H1 (cell line): ENCODE results near the gene CDC42. TPM values are rescaled to one million over a fixed set of nuclear protein-coding genes. Genes with fewer than 3 reads are reported as not detected.

Source experiments
- CTCF ChIA-PET: fragments of 300-600 bp; sonication (Branson Sonifier 250); formaldehyde crosslinking; loops from one replicate; lab custom pipeline; 2021; ENCODE audit not compliant: partially characterized antibody; lab: Charles Lee
- POLR2A ChIA-PET: fragments of 300-600 bp; sonication (Branson Sonifier 250); formaldehyde crosslinking; loops from one replicate; lab custom pipeline; 2021; ENCODE audit warnings: inconsistent platforms; ENCODE audit not compliant: partially characterized antibody; lab: Charles Lee
- DNase-seq, 2 experiments: peaks; one replicate each; pipeline versions ENCODE4 v3.0.0 to v3.0.0-alpha.2; 2010 to 2022; ENCODE audit warnings: low spot score in 2 of 2, low read depth in 1 of 2, mixed read lengths in 1 of 2
- FAIRE-seq: peaks from 2 replicates; lab custom pipeline; 2011; peaks lifted over from hg19 to GRCh38; lab: Jason Lieb, UNC
- H2AFZ ChIP-seq: 2 replicates; pipeline ENCODE4 v1.8.1; 2012; ENCODE audit warnings: low read length, inconsistent platforms
- H2AK5ac ChIP-seq: 2 replicates; pipeline ENCODE4 v1.6.1; 2013; ENCODE audit warnings: low read depth, low read length
- H2BK120ac ChIP-seq: replicated peaks from 2 replicates; pipeline ENCODE3; 2013; ENCODE audit warnings: low read depth, low read length, inconsistent platforms
- H2BK12ac ChIP-seq: 2 replicates; pipeline ENCODE4 v1.6.1; 2013; ENCODE audit warnings: low read depth, low read length
- H2BK15ac ChIP-seq: 2 replicates; pipeline ENCODE4 v1.6.1; 2013; ENCODE audit warnings: low read length
- H2BK20ac ChIP-seq: 2 replicates; pipeline ENCODE4 v1.6.1; 2013; ENCODE audit warnings: low read length
- H2BK5ac ChIP-seq: 2 replicates; pipeline ENCODE4 v1.6.1; 2013; ENCODE audit warnings: low read depth, low read length
- H3K14ac ChIP-seq: 2 replicates; pipeline ENCODE4 v1.6.1; 2013; ENCODE audit warnings: inconsistent platforms; ENCODE audit not compliant: insufficient read length
- H3K18ac ChIP-seq: 2 replicates; pipeline ENCODE4 v1.6.1; 2013; ENCODE audit warnings: low read length; ENCODE audit errors: extremely low read depth
- H3K23ac ChIP-seq: 2 replicates; pipeline ENCODE4 v1.6.1; 2013; ENCODE audit warnings: inconsistent platforms; ENCODE audit not compliant: insufficient read length
- H3K23me2 ChIP-seq: 2 replicates; pipeline ENCODE4 v1.6.1; 2013; ENCODE audit warnings: low read depth, low read length
- H3K27ac ChIP-seq: 2 replicates; pipeline ENCODE4 v1.6.1; 2011; ENCODE audit warnings: low read depth, low read length, inconsistent platforms
- H3K27me3 ChIP-seq, 4 experiments: replicated peaks in 1 of 4; 1 replicate in 1 of 4; 2 replicates in 3 of 4; pipeline versions ENCODE4 v1.6.1 to v1.8.1; 2011 to 2013; ENCODE audit warnings: low read length in 3 of 4, mild to moderate bottlenecking in 3 of 4, inconsistent platforms in 2 of 4, mixed read lengths in 2 of 4, moderate library complexity in 1 of 4; ENCODE audit not compliant: control insufficient read depth in 3 of 4, insufficient read depth in 3 of 4; ENCODE audit errors: extremely low read depth in 1 of 4
- H3K36me3 ChIP-seq, 4 experiments: 2 replicates each; pipeline versions ENCODE4 v1.6.1 to v1.8.1; 2011 to 2013; ENCODE audit warnings: mild to moderate bottlenecking in 4 of 4, low read length in 3 of 4, moderate library complexity in 2 of 4, control low read depth in 1 of 4, inconsistent platforms in 1 of 4; ENCODE audit not compliant: insufficient read depth in 4 of 4, control insufficient read depth in 2 of 4
- H3K4ac ChIP-seq: replicated peaks from 2 replicates; pipeline ENCODE3; 2013; ENCODE audit warnings: low read length, low read depth, mixed read lengths, inconsistent platforms; ENCODE audit not compliant: insufficient read length
- H3K4me1 ChIP-seq, 4 experiments: replicated peaks in 1 of 4; 1 replicate in 1 of 4; 2 replicates in 3 of 4; pipeline versions ENCODE4 v1.6.1 to v1.8.1; 2011 to 2013; ENCODE audit warnings: low read length in 3 of 4, inconsistent platforms in 2 of 4, mixed read lengths in 1 of 4; ENCODE audit not compliant: insufficient read depth in 4 of 4, control insufficient read depth in 3 of 4
- H3K4me2 ChIP-seq, 2 experiments: 2 replicates each; pipeline versions ENCODE4 v1.6.1 to v1.8.1; 2011 to 2013; ENCODE audit warnings: low read depth in 2 of 2, low read length in 2 of 2, control low read depth in 1 of 2, inconsistent platforms in 1 of 2, mild to moderate bottlenecking in 1 of 2; ENCODE audit not compliant: insufficient read depth in 1 of 2
- H3K4me3 ChIP-seq, 4 experiments: fragments of 200-600, 300-600 bp in 1 of 4; sonication (generic), shearing (Covaris generic), sonication (Bioruptor Twin) in 1 of 4; 2 replicates each; pipeline versions ENCODE4 v1.5.1 to v1.8.1; 2011 to 2016; ENCODE audit warnings: low read length in 4 of 4, low read depth in 3 of 4, control low read depth in 2 of 4, inconsistent platforms in 2 of 4, mild to moderate bottlenecking in 2 of 4, mixed read lengths in 1 of 4, moderate library complexity in 1 of 4; ENCODE audit not compliant: insufficient read depth in 2 of 4; ENCODE audit errors: extremely low read depth in 1 of 4
- H3K56ac ChIP-seq: replicated peaks from 2 replicates; pipeline ENCODE3; 2013; ENCODE audit warnings: low read depth, mild to moderate bottlenecking, mixed read lengths, low read length, inconsistent platforms; ENCODE audit not compliant: insufficient read length
- H3K79me1 ChIP-seq: 2 replicates; pipeline ENCODE4 v1.6.1; 2013; ENCODE audit warnings: low read depth, low read length, control low read depth
- H3K79me2 ChIP-seq, 2 experiments: 2 replicates each; pipeline versions ENCODE4 v1.6.1 to v1.8.1; 2012 to 2013; ENCODE audit warnings: low read length in 2 of 2, mild to moderate bottlenecking in 2 of 2, inconsistent platforms in 1 of 2; ENCODE audit not compliant: insufficient read depth in 2 of 2, control insufficient read depth in 1 of 2
- H3K9ac ChIP-seq, 4 experiments: replicated peaks in 1 of 4; 1 replicate in 1 of 4; 2 replicates in 3 of 4; pipeline versions ENCODE4 v1.6.1 to v1.8.1; 2011 to 2013; ENCODE audit warnings: low read depth in 3 of 4, low read length in 3 of 4, control low read depth in 2 of 4, mild to moderate bottlenecking in 2 of 4, moderate library complexity in 2 of 4, inconsistent platforms in 1 of 4; ENCODE audit errors: extremely low read depth in 1 of 4
- H3K9me3 ChIP-seq, 2 experiments: 2 replicates each; pipeline versions ENCODE4 v1.6.1 to v1.8.1; 2012 to 2013; ENCODE audit warnings: mild to moderate bottlenecking in 2 of 2, moderate library complexity in 2 of 2, control low read depth in 1 of 2, inconsistent platforms in 1 of 2, low read depth in 1 of 2, low read length in 1 of 2, mixed read lengths in 1 of 2; ENCODE audit not compliant: insufficient read depth in 2 of 2
- H4K20me1 ChIP-seq, 2 experiments: replicated peaks in 1 of 2; 2 replicates each; pipeline versions ENCODE3 to v1.8.1; 2011 to 2013; ENCODE audit warnings: inconsistent platforms in 2 of 2, low read length in 2 of 2, mild to moderate bottlenecking in 1 of 2; ENCODE audit not compliant: insufficient read depth in 2 of 2, control insufficient read depth in 1 of 2
- H4K5ac ChIP-seq: 2 replicates; pipeline ENCODE4 v1.6.1; 2013; ENCODE audit warnings: low read length, low read depth, mixed read lengths, inconsistent platforms; ENCODE audit not compliant: insufficient read length
- H4K8ac ChIP-seq: 2 replicates; pipeline ENCODE4 v1.8.0; 2013; ENCODE audit warnings: mild to moderate bottlenecking, moderate library complexity, low read length, inconsistent platforms; ENCODE audit not compliant: insufficient read depth; ENCODE audit errors: extremely low read depth
- H4K91ac ChIP-seq: replicated peaks from 2 replicates; pipeline ENCODE3; 2013; ENCODE audit warnings: low read length, mixed read lengths, inconsistent platforms; ENCODE audit not compliant: insufficient read length
- BACH1 ChIP-seq: IDR thresholded peaks from 2 replicates; pipeline ENCODE4 v1.6.1; 2012; ENCODE audit warnings: low read length, improper control_type of control experiment
- FOSL1 ChIP-seq: IDR thresholded peaks from 2 replicates; pipeline ENCODE4 v1.6.1; 2011; ENCODE audit warnings: mild to moderate bottlenecking, low read depth, low read length, moderate library complexity; ENCODE audit not compliant: insufficient read depth
- NANOG ChIP-seq: IDR thresholded peaks from 2 replicates; pipeline ENCODE4 v1.6.1; 2011; ENCODE audit warnings: low read length, low read depth, mild to moderate bottlenecking, inconsistent platforms; ENCODE audit not compliant: insufficient read depth, poor library complexity, severe bottlenecking
- TBP ChIP-seq: IDR thresholded peaks from 2 replicates; pipeline ENCODE4 v1.6.1; 2011; ENCODE audit warnings: low read depth, low read length, improper control_type of control experiment
- TEAD4 ChIP-seq: IDR thresholded peaks from 2 replicates; pipeline ENCODE4 v1.6.1; 2012; ENCODE audit warnings: low read depth, low read length, inconsistent platforms, mixed read lengths
- WGBS, 2 experiments: shearing (Covaris generic) in 1 of 2; methylation state at CpG; one replicate each; pipeline versions ENCODE4 v1.1.6 to v1.1.7; 2013 to 2015; ENCODE audit warnings: low lambda C conversion rate in 2 of 2, mixed read lengths in 2 of 2, inconsistent platforms in 1 of 2, low coverage in 1 of 2, missing lambda C conversion rate in 1 of 2; ENCODE audit not compliant: insufficient replicate concordance in 2 of 2, insufficient coverage in 1 of 2, insufficient read length in 1 of 2; ENCODE audit errors: extremely low coverage in 1 of 2, missing lambda C conversion rate in 1 of 2; 5-methylcytosine and 5-hydroxymethylcytosine counted together
- polyA plus RNA-seq, 7 experiments: library from polyadenylated mRNA; depleted of rRNA in 3 of 7; stranded (reverse) in 5 of 7; unstranded in 2 of 7; fragments of >200 nt in 5 of 7; fragments of 200-250 nt in 2 of 7; gene quantifications; 1 replicate in 5 of 7; 2 replicates in 1 of 7; 4 replicates in 1 of 7; pipeline versions ENCODE4 v1.2.1 to v1.2.3, GENCODE V29; 2011 to 2013; ENCODE audit warnings: missing spikeins in 2 of 7, mixed read lengths in 2 of 7
- total RNA-seq: library from RNA; stranded (reverse); fragmentation: NEBNext Ultra II Directional; extraction: Animal tissue kit (Norgen Biotek cat#: 25700); gene quantifications from 2 replicates; pipeline ENCODE4 v1.2.1, GENCODE V29; 2021

CDC42 gene
- total and polyA plus RNA-seq, 2 of the 8 experiments (the other 6 are each of a cell fraction or from before 2014, with no cell fraction given), result 110 to 179 TPM

DNA sequence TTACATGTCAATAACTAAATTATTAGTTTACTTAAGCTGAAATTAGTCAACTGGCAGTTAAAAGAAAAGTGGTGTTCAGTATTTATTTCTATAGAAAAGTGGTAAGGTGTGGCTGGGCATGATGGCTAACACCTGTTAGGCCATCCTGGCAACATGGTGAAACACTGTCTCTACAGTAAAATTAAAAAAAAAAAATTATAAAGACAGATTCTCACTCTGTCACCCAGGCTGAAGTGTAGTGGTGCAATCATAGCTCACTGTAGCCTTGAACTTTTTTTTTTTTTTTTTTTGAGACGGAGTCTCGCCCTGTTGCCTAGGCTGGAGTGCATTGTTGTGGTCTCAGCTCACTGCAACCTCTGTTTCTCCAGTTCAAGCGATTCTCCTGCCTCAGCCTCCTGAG lies 57.5 kb downstream of the CDC42 start:
- no peak overlapping the region for H3K9ac ChIP-seq
- no peak overlapping the region for H3K4me2 ChIP-seq
- H4K5ac ChIP-seq, result no peak overlapping the region
- H4K91ac ChIP-seq, result no peak overlapping the region
- 91% methylated on average over 3 of the region's 3 CpGs; no CpG with 5 or more reads in 1 of the 2 experiments for WGBS, 2 experiments
- no peaks in the 10 kb centered on the region for H3K9me3 ChIP-seq
- POLR2A ChIA-PET, result no interaction called here
- H3K27me3 ChIP-seq, result no peaks in the 10 kb centered on the region
- H3K18ac ChIP-seq, result no peak overlapping the region
- H3K4me3 ChIP-seq, result no peak overlapping the region
- no peak overlapping the region for H3K56ac ChIP-seq
- TF ChIP-seq TBP, result no peak
- no peak for TF ChIP-seq NANOG
- TF ChIP-seq FOSL1, result no peak
- no peak for TF ChIP-seq TEAD4
- no peak for TF ChIP-seq BACH1
- peaks cover 10% of the 10 kb centered on the region for H3K79me1 ChIP-seq
- no peak overlapping the region for H2AFZ ChIP-seq
- H3K36me3 ChIP-seq, result peaks cover 0 to 4% (median 0%) of the 10 kb centered on the region in 4 experiments; a peak in 1 of 8 replicates
- no peak overlapping the region for H3K23ac ChIP-seq
- no peak overlapping the region for H2BK12ac ChIP-seq
- no peaks in the 10 kb centered on the region for H3K23me2 ChIP-seq
- CTCF ChIA-PET, result interaction anchor here (0.6 to 8.1 kb wide), 9 partner anchors 8 to 307 kb away, joined by 3 to 46 read pairs (median 3); no protein-coding TSS in a partner anchor
- DNase-seq (no peak), FAIRE-seq (no peak)
- no peak overlapping the region for H2BK15ac ChIP-seq
- no peak overlapping the region for H2AK5ac ChIP-seq
- H2BK20ac ChIP-seq, result no peak overlapping the region
- H2BK120ac ChIP-seq, result no peak overlapping the region
- peaks cover 5 to 19% of the 10 kb centered on the region in 2 experiments; a peak in 3 of 4 replicates for H3K79me2 ChIP-seq
- H3K4me1 ChIP-seq, result peaks cover 0 to 10% (median 0%) of the 10 kb centered on the region in 4 experiments; a peak in 3 of 7 replicates
- H3K27ac ChIP-seq, result no peak overlapping the region
- H4K8ac ChIP-seq, result no peak overlapping the region
- H3K4ac ChIP-seq, result no peak overlapping the region
- H2BK5ac ChIP-seq, result no peak overlapping the region
- no peak overlapping the region for H3K14ac ChIP-seq
- peaks cover 0 to 7% of the 10 kb centered on the region in 2 experiments for H4K20me1 ChIP-seq
